Islet of Langerhans (tissue), 1 donor: Measurements from ENCODE around the gene PIGBOS1.
"Not testable (repeated sequence)": the region's sequence is repeated elsewhere in the genome, so short reads cannot be mapped to it uniquely, and the experiment has no call there.

Experiments used
- FAIRE-seq: peaks from one replicate; lab custom pipeline; 2011; peaks lifted over from hg19 to GRCh38; lab: Jason Lieb, UNC

Gene PIGBOS1

GRCh38 chr15:55318588-55319494 lies at the start of gene PIGBOS1, which contains the start of gene PIGB:
Gene PIGBOS1 (minus strand): TSS chr15:55319123. CDS start chr15:55317792, 1,331 bp downstream.
Gene PIGB (plus strand): TSS chr15:55319222. CDS start chr15:55319251, 29 bp downstream.
- FAIRE-seq: no peak

GRCh38 chr15:55366981-55367380 lies 48.1 kb upstream of the PIGBOS1 start:
- FAIRE-seq: no peak

- no peak for FAIRE-seq
Observed at GRCh38 chr15:55362641-55363040, 43.7 kb upstream of the PIGBOS1 start.

GRCh38 chr15:55361048-55361447 lies 42.1 kb upstream of the PIGBOS1 start:
- no peak for FAIRE-seq

- no peak for FAIRE-seq
Observed at GRCh38 chr15:55360256-55360655, 41.3 kb upstream of the PIGBOS1 start.

- FAIRE-seq: no peak
Observed at GRCh38 chr15:55358471-55358870, 39.5 kb upstream of the PIGBOS1 start.

GRCh38 chr15:55357774-55358173 lies 38.9 kb upstream of the PIGBOS1 start:
- no peak for FAIRE-seq

GRCh38 chr15:55356985-55357585 lies 38.2 kb upstream of the PIGBOS1 start:
- FAIRE-seq: no peak

GRCh38 chr15:55353025-55353424 lies 34.1 kb upstream of the PIGBOS1 start:
- FAIRE-seq: no peak

- FAIRE-seq: no peak
Observed at GRCh38 chr15:55349282-55349681, 30.4 kb upstream of the PIGBOS1 start.

- no peak for FAIRE-seq
Observed at GRCh38 chr15:55348281-55348778, 29.4 kb upstream of the PIGBOS1 start.

- FAIRE-seq: no peak
Observed at GRCh38 chr15:55344206-55344605, 25.3 kb upstream of the PIGBOS1 start.

GRCh38 chr15:55343168-55343567 lies 24.2 kb upstream of the PIGBOS1 start:
- no peak for FAIRE-seq

GRCh38 chr15:55337160-55337559 lies 18.2 kb upstream of the PIGBOS1 start:
- FAIRE-seq: no peak

- no peak for FAIRE-seq
Observed at GRCh38 chr15:55334997-55335396, 16.1 kb upstream of the PIGBOS1 start.

- FAIRE-seq: no peak
Observed at GRCh38 chr15:55334371-55334770, 15.4 kb upstream of the PIGBOS1 start.

GRCh38 chr15:55327387-55327786 lies 8.5 kb upstream of the PIGBOS1 start:
- FAIRE-seq: no peak

GRCh38 chr15:55322467-55322866 lies 3.5 kb upstream of the PIGBOS1 start:
- FAIRE-seq: no peak

GRCh38 chr15:55320963-55321362 lies 2.0 kb upstream of the PIGBOS1 start:
- FAIRE-seq: no peak

- FAIRE-seq: no peak
Observed at GRCh38 chr15:55320238-55320550, 1.3 kb upstream of the PIGBOS1 start.

GRCh38 chr15:55319537-55320237 lies 764 bp upstream of the PIGBOS1 start:
- FAIRE-seq: no peak

GRCh38 chr15:55302801-55303200 lies 16.1 kb downstream of the PIGBOS1 start:
- not testable (repeated sequence) for FAIRE-seq

- no peak for FAIRE-seq
Observed at GRCh38 chr15:55297315-55297714, 21.6 kb downstream of the PIGBOS1 start.
